Endodermal cell (in vitro differentiated cells): Measurements from ENCODE around the gene DDX60. TPM values are rescaled to one million over a fixed set of nuclear protein-coding genes. Genes with fewer than 3 reads are reported as not detected.

ENCODE experiments used
- DNase-seq: peaks from one replicate; pipeline ENCODE4 v3.0.0-alpha.2; 2017
- H3K27ac ChIP-seq: 2 replicates; pipeline ENCODE4 v1.5.1; 2013; ENCODE audit warnings: mild to moderate bottlenecking, low read depth, low read length, moderate library complexity
- H3K27me3 ChIP-seq: 2 replicates; pipeline ENCODE4 v1.6.1; 2013; ENCODE audit warnings: mild to moderate bottlenecking, low read length, moderate library complexity; ENCODE audit not compliant: insufficient read depth, control insufficient read depth, poor library complexity, severe bottlenecking
- H3K36me3 ChIP-seq: 2 replicates; pipeline ENCODE4 v1.7.0; 2013; ENCODE audit warnings: mild to moderate bottlenecking, low read length, moderate library complexity; ENCODE audit not compliant: control insufficient read depth, insufficient read depth
- H3K4me1 ChIP-seq: one replicate; pipeline ENCODE4 v1.7.0; 2013; ENCODE audit warnings: low read length; ENCODE audit not compliant: control insufficient read depth, insufficient read depth
- H3K4me3 ChIP-seq: 2 replicates; pipeline ENCODE4 v1.5.1; 2013; ENCODE audit warnings: mild to moderate bottlenecking, low read length, moderate library complexity
- H3K9ac ChIP-seq: 2 replicates; pipeline ENCODE4 v1.6.1; 2013; ENCODE audit warnings: mild to moderate bottlenecking, low read length, moderate library complexity; ENCODE audit not compliant: poor library complexity, severe bottlenecking; ENCODE audit errors: extremely low read depth
- H3K9me3 ChIP-seq: 2 replicates; pipeline ENCODE4 v1.6.1; 2013; ENCODE audit warnings: mild to moderate bottlenecking, low read length, moderate library complexity; ENCODE audit not compliant: control insufficient read depth
- H3K27ac Mint-ChIP-seq: 2 replicates; pipeline ENCODE4 v1.8.0; 2020; ENCODE audit warnings: mixed read lengths
- H3K27me3 Mint-ChIP-seq: 2 replicates; pipeline ENCODE4 v1.8.0; 2021; ENCODE audit warnings: mild to moderate bottlenecking, mixed read lengths; ENCODE audit not compliant: insufficient read depth
- H3K36me3 Mint-ChIP-seq: 2 replicates; pipeline ENCODE4 v1.8.0; 2020; ENCODE audit warnings: low read depth, mixed read lengths
- H3K4me1 Mint-ChIP-seq: 2 replicates; pipeline ENCODE4 v1.8.0; 2020; ENCODE audit warnings: mixed read lengths
- H3K4me3 Mint-ChIP-seq: 2 replicates; pipeline ENCODE4 v1.8.0; 2020; ENCODE audit warnings: mild to moderate bottlenecking, moderate library complexity, mixed read lengths
- H3K9me3 Mint-ChIP-seq: 2 replicates; pipeline ENCODE4 v1.8.0; 2020; ENCODE audit warnings: mild to moderate bottlenecking, mixed read lengths
- CTCF ChIP-seq: fragments of 200-600 bp; sonication (generic); conservative IDR thresholded peaks from 2 replicates; pipeline ENCODE4 v1.5.0; 2021; ENCODE audit warnings: antibody characterized with exemption, mild to moderate bottlenecking
- WGBS, 2 experiments: methylation state at CpG; one replicate each; pipeline versions ENCODE4 v1.1.5 to v1.1.7; 2013; ENCODE audit warnings: missing lambda C conversion rate in 2 of 2, mixed read lengths in 1 of 2; ENCODE audit not compliant: insufficient coverage in 1 of 2, insufficient read length in 1 of 2; 5-methylcytosine and 5-hydroxymethylcytosine counted together
- total RNA-seq, 2 donors: library from RNA; stranded (reverse); fragmentation: NEBNext Ultra II Directional in 1 of 2; extraction: Animal tissue kit (Norgen Biotek cat#: 25700) in 1 of 2; gene quantifications; 2 replicates in 1 of 2; 3 replicates in 1 of 2; pipeline ENCODE4 v1.2.1, GENCODE V29; 2021

DDX60 gene
- total RNA-seq, 2 donors from 2014 or later = 1.6 to 3.1 TPM

- Histone ChIP-seq H3K4me3 (no peak overlapping the region), H3K9me3 (no peaks in the 10 kb centered on the region), H3K36me3 (no peaks in the 10 kb centered on the region), H3K27ac (no peak overlapping the region), H3K9ac (no peak overlapping the region), H3K4me1 (no peaks in the 10 kb centered on the region), H3K27me3 (no peaks in the 10 kb centered on the region)
- Mint-ChIP-seq H3K4me3 (no peak overlapping the region), H3K9me3 (no peaks in the 10 kb centered on the region), H3K36me3 (no peaks in the 10 kb centered on the region), H3K27me3 (no peaks in the 10 kb centered on the region), H3K4me1 (no peaks in the 10 kb centered on the region), H3K27ac (no peak overlapping the region)
- no peak for DNase-seq
- 0% methylated on average over 1 of the region's 2 CpGs; no CpG with 5 or more reads in 1 of the 2 experiments for WGBS, 2 experiments
- TF ChIP-seq CTCF = no peak
Measured at GRCh38 chr4:168357941-168358340, 39.4 kb upstream of the DDX60 start.

GRCh38 chr4:168353746-168354145 lies 35.2 kb upstream of the DDX60 start:
- no peak overlapping the region for H3K4me3 Mint-ChIP-seq
- H3K27ac Mint-ChIP-seq = no peak overlapping the region
- H3K4me1 Mint-ChIP-seq = no peaks in the 10 kb centered on the region
- H3K27ac ChIP-seq = no peak overlapping the region
- no peaks in the 10 kb centered on the region for H3K36me3 ChIP-seq
- 79 to 85% methylated on average over 1 of the region's 1 CpG for WGBS, 2 experiments
- no peaks in the 10 kb centered on the region for H3K9me3 Mint-ChIP-seq
- H3K36me3 Mint-ChIP-seq = no peaks in the 10 kb centered on the region
- no peaks in the 10 kb centered on the region for H3K4me1 ChIP-seq
- H3K27me3 ChIP-seq = no peaks in the 10 kb centered on the region
- H3K4me3 ChIP-seq = no peak overlapping the region
- no peaks in the 10 kb centered on the region for H3K27me3 Mint-ChIP-seq
- no peak for DNase-seq
- no peak for TF ChIP-seq CTCF
- no peaks in the 10 kb centered on the region for H3K9me3 ChIP-seq
- H3K9ac ChIP-seq = no peak overlapping the region

GRCh38 chr4:168337550-168337940 lies 19.0 kb upstream of the DDX60 start:
- H3K27me3 Mint-ChIP-seq = no peaks in the 10 kb centered on the region
- DNase-seq = no peak
- H3K27ac Mint-ChIP-seq = no peak overlapping the region
- no peaks in the 10 kb centered on the region for H3K36me3 ChIP-seq
- TF ChIP-seq CTCF = no peak
- H3K27ac ChIP-seq = no peak overlapping the region
- no peak overlapping the region for H3K9ac ChIP-seq
- WGBS, 2 experiments = 93 to 100% methylated on average over 2 to 3 of the region's 3 CpGs
- H3K9me3 ChIP-seq = no peaks in the 10 kb centered on the region
- H3K9me3 Mint-ChIP-seq = no peaks in the 10 kb centered on the region
- no peaks in the 10 kb centered on the region for H3K4me1 Mint-ChIP-seq
- no peaks in the 10 kb centered on the region for H3K27me3 ChIP-seq
- H3K4me3 ChIP-seq = no peak overlapping the region
- H3K4me1 ChIP-seq = no peaks in the 10 kb centered on the region
- H3K36me3 Mint-ChIP-seq = no peaks in the 10 kb centered on the region
- no peak overlapping the region for H3K4me3 Mint-ChIP-seq
